ENCODE data around the gene XRCC5. TPM values are rescaled to one million over a fixed set of nuclear protein-coding genes. Genes with fewer than 3 reads are reported as not detected.

The XRCC5 gene
- total and polyA plus RNA-seq, 2 donors (not counting 3 experiments of a cell fraction or from before 2014, with no cell fraction given), result 267 to 319 TPM

DNA sequence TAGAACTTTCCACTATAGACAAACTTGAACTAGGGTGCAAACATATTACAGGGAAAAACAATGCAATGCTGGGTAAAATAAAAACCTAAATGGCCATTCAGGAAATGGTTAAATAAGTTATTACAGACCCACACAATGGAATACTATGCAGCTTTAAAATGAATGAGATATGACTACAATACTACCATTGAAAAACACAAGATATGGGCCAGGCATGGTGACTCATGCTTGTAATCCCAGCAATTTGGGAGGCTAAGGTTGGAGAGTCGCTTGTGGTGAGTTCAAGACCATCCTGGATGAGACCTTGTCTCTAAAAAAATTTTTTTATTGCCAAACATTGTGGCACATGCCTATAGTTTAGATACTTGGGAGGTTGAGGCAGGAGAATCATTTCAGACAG is 34.4 kb upstream of the XRCC5 start:
- dilution Hi-C loops (cut with MboI; ENCODE audit: extremely low pct_ligation_motif_present, low sequenced_read_pairs) (no loop called here), intact Hi-C loops (cut with micrococcal nuclease) (no loop called here)
- H3K9ac ChIP-seq (replicated peaks; ENCODE audit: extremely low read depth, insufficient read depth, low read length), result no peak overlapping the region
- BruUV-seq (replicated peaks), result no TSS peak
- H2AFZ ChIP-seq (ENCODE audit: low read depth, low read length), result no peak overlapping the region
- no peaks in the 10 kb centered on the region for H3K36me3 ChIP-seq (ENCODE audit: control insufficient read depth in 2 of 2, extremely low read depth in 1 of 2, insufficient read depth in 2 of 2, low read length in 2 of 2)
- TF ChIP-seq GATA2 (IDR thresholded peaks at IDR 0.05; ENCODE audit: insufficient read depth, insufficient read length, low read depth, low read length) (no peak), MYC (IDR thresholded peaks at IDR 0.05; ENCODE audit: low read depth, low read length) (no peak)
- ChIA-PET CTCF (no interaction called here), POLR2A (no interaction called here)
- no peaks in the 10 kb centered on the region for H3K9me1 ChIP-seq (replicated peaks; ENCODE audit: control insufficient read depth, extremely low read depth, insufficient read depth, low read length)
- H3K79me2 ChIP-seq (ENCODE audit: control insufficient read depth, insufficient read depth, low read length), result no peaks in the 10 kb centered on the region
- H3K4me1 ChIP-seq (ENCODE audit: control insufficient read depth, extremely low read depth, insufficient read depth, low read length), result no peaks in the 10 kb centered on the region
- no peaks in the 10 kb centered on the region for H3K9me3 ChIP-seq (replicated peaks; ENCODE audit: control insufficient read depth, insufficient read depth, low read length)
- no peaks in the 10 kb centered on the region for H3K27me3 ChIP-seq (ENCODE audit: control insufficient read depth in 2 of 2, insufficient read depth in 2 of 2, low read length in 2 of 2)
- FAIRE-seq, result peak; percentile 38
- no peak overlapping the region for H3K4me2 ChIP-seq (ENCODE audit: insufficient read depth, low read length)
- no peaks in the 10 kb centered on the region for H4K20me1 ChIP-seq (replicated peaks; ENCODE audit: control insufficient read depth, extremely low read depth, insufficient read depth, low read length)
- no peak overlapping the region for H3K4me3 ChIP-seq (replicated peaks in 1 of 3; ENCODE audit: insufficient read depth in 1 of 3, low read depth in 1 of 3, low read length in 3 of 3)
- DNase-seq (ENCODE audit: low read depth, low spot score), result no peak
- no peak overlapping the region for H3K27ac ChIP-seq (ENCODE audit: insufficient read depth, low read depth, low read length)

- H3K27ac ChIP-seq (ENCODE audit: insufficient read depth, low read depth, low read length), result no peak overlapping the region
- no TSS peak for BruUV-seq (replicated peaks)
These were observed 33.4 kb upstream of the XRCC5 start for GRCh38 chr2:216075510-216076485.

More at GRCh38 chr2:216075510-216076485, 33.4 kb upstream of the XRCC5 start:
- no peaks in the 10 kb centered on the region for H3K4me1 ChIP-seq (ENCODE audit: control insufficient read depth, extremely low read depth, insufficient read depth, low read length)
- H3K4me2 ChIP-seq (ENCODE audit: insufficient read depth, low read length), result no peak overlapping the region
- H3K36me3 ChIP-seq (ENCODE audit: control insufficient read depth in 2 of 2, extremely low read depth in 1 of 2, insufficient read depth in 2 of 2, low read length in 2 of 2), result no peaks in the 10 kb centered on the region
- H3K9me3 ChIP-seq (replicated peaks; ENCODE audit: control insufficient read depth, insufficient read depth, low read length), result no peaks in the 10 kb centered on the region
- dilution Hi-C loops (cut with MboI; ENCODE audit: extremely low pct_ligation_motif_present, low sequenced_read_pairs) (no loop called here), intact Hi-C loops (cut with micrococcal nuclease) (no loop called here)
- H3K9me1 ChIP-seq (replicated peaks; ENCODE audit: control insufficient read depth, extremely low read depth, insufficient read depth, low read length), result no peaks in the 10 kb centered on the region
- no peaks in the 10 kb centered on the region for H3K79me2 ChIP-seq (ENCODE audit: control insufficient read depth, insufficient read depth, low read length)
- H3K27me3 ChIP-seq (ENCODE audit: control insufficient read depth in 2 of 2, insufficient read depth in 2 of 2, low read length in 2 of 2), result no peaks in the 10 kb centered on the region
- H3K4me3 ChIP-seq (replicated peaks in 1 of 3; ENCODE audit: insufficient read depth in 1 of 3, low read depth in 1 of 3, low read length in 3 of 3), result no peak overlapping the region
- FAIRE-seq (peak; percentile 31), DNase-seq (ENCODE audit: low read depth, low spot score) (no peak)
- H3K9ac ChIP-seq (replicated peaks; ENCODE audit: extremely low read depth, insufficient read depth, low read length), result no peak overlapping the region
- CTCF ChIA-PET, result no interaction called here
- no peaks in the 10 kb centered on the region for H4K20me1 ChIP-seq (replicated peaks; ENCODE audit: control insufficient read depth, extremely low read depth, insufficient read depth, low read length)
- no peak for TF ChIP-seq POLR2AphosphoS5 (IDR thresholded peaks at IDR 0.05; ENCODE audit: insufficient read depth, low read depth, low read length)
- POLR2A ChIA-PET, result no interaction called here
- H2AFZ ChIP-seq (ENCODE audit: low read depth, low read length), result no peak overlapping the region

Measured in endothelial cell of umbilical vein (primary cell).